ENCODE measurements around the gene MFGE8.

MFGE8 gene

DNA sequence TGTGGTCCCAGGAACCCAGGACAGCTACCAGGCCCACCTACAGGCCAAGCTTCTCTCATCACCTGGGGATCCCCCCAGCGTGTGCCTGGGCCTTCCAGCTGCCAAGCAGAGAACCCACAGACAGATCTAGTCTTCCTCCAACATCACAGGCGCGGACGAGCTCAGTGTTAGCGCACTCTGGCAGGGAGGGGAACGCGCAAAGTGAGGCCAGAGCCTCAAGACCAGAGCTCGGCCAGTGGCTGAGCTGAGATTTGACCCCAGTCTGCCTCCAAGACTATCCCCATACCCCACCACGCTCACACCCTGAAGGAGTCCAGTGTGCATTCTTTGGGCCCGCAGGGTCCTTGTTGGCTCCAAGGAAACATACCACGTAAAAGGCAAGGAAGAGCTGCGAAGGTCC is 5.1 kb downstream of the MFGE8 start:
- peaks cover 15% of the 10 kb centered on the region for H3K4me1 ChIP-seq (ENCODE audit: low read depth, poor library complexity, severe bottlenecking)
- no peaks in the 10 kb centered on the region for H3K79me2 ChIP-seq (ENCODE audit: insufficient read depth, low read depth)
- no peaks in the 10 kb centered on the region for H3K27me3 ChIP-seq (ENCODE audit: insufficient read depth, low read depth)
- no peak overlapping the region for H2AFZ ChIP-seq (ENCODE audit: low read depth)
- H3K36me3 ChIP-seq (ENCODE audit: insufficient read depth): no peaks in the 10 kb centered on the region
- no peak overlapping the region for H3K4me2 ChIP-seq
- TF ChIP-seq CTCF (conservative IDR thresholded peaks at IDR 0.05; ENCODE audit: low read depth, low read length): no peak
- no peak overlapping the region for H3K4me3 ChIP-seq (IDR thresholded peaks at IDR 0.05; ENCODE audit: insufficient read depth, low read depth, low read length)
- no peak overlapping the region for H3K9ac ChIP-seq
- H3K27ac ChIP-seq: no peak overlapping the region
- no peaks in the 10 kb centered on the region for H4K20me1 ChIP-seq (ENCODE audit: insufficient read depth)

- Histone ChIP-seq H3K27ac (no peak overlapping the region), H2AFZ (ENCODE audit: low read depth) (no peak overlapping the region), H3K79me2 (ENCODE audit: insufficient read depth, low read depth) (no peaks in the 10 kb centered on the region), H3K9ac (no peak overlapping the region), H3K36me3 (ENCODE audit: insufficient read depth) (no peaks in the 10 kb centered on the region), H3K4me2 (no peak overlapping the region), H3K4me3 (IDR thresholded peaks at IDR 0.05; ENCODE audit: insufficient read depth, low read depth, low read length) (no peak overlapping the region), H3K27me3 (ENCODE audit: insufficient read depth, low read depth) (no peaks in the 10 kb centered on the region), H4K20me1 (ENCODE audit: insufficient read depth) (no peaks in the 10 kb centered on the region), H3K4me1 (ENCODE audit: low read depth, poor library complexity, severe bottlenecking) (peaks cover 8% of the 10 kb centered on the region)
- TF ChIP-seq CTCF (conservative IDR thresholded peaks at IDR 0.05; ENCODE audit: low read depth, low read length): no peak
These were observed 6.1 kb downstream of the MFGE8 start for GRCh38 chr15:88907111-88907510.

DNA sequence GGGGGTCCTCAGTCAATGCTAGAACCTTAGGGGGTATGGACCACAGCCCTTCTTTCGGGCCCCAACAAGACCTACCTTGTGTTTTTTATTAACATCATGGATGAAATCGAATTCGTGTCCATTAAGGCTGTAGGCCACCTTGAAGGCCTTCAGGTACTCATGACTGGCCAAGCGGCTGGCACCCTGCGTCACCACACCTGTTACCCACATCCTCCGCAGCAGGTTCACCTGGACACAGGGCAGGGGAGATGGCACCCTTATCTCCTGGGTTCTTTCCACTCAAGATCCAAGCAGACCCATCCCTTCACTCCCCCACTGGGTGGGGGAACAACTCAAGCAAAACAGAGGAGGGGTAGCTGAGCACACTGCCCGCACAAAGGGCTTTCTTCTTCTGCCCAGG is 6.6 kb downstream of the MFGE8 start:
- H4K20me1 ChIP-seq (ENCODE audit: insufficient read depth): no peaks in the 10 kb centered on the region
- H3K27me3 ChIP-seq (ENCODE audit: insufficient read depth, low read depth): no peaks in the 10 kb centered on the region
- TF ChIP-seq CTCF (conservative IDR thresholded peaks at IDR 0.05; ENCODE audit: low read depth, low read length): no peak
- peaks cover 8% of the 10 kb centered on the region for H3K4me1 ChIP-seq (ENCODE audit: low read depth, poor library complexity, severe bottlenecking)
- no peaks in the 10 kb centered on the region for H3K79me2 ChIP-seq (ENCODE audit: insufficient read depth, low read depth)
- no peak overlapping the region for H3K27ac ChIP-seq
- H2AFZ ChIP-seq (ENCODE audit: low read depth): no peak overlapping the region
- H3K4me3 ChIP-seq (IDR thresholded peaks at IDR 0.05; ENCODE audit: insufficient read depth, low read depth, low read length): no peak overlapping the region
- H3K4me2 ChIP-seq: no peak overlapping the region
- H3K9ac ChIP-seq: no peak overlapping the region
- no peaks in the 10 kb centered on the region for H3K36me3 ChIP-seq (ENCODE audit: insufficient read depth)

- Histone ChIP-seq H3K4me1 (ENCODE audit: low read depth, poor library complexity, severe bottlenecking) (peaks cover 8% of the 10 kb centered on the region), H3K36me3 (ENCODE audit: insufficient read depth) (no peaks in the 10 kb centered on the region), H4K20me1 (ENCODE audit: insufficient read depth) (no peaks in the 10 kb centered on the region), H3K79me2 (ENCODE audit: insufficient read depth, low read depth) (no peaks in the 10 kb centered on the region), H3K4me2 (no peak overlapping the region), H3K9ac (no peak overlapping the region), H3K27me3 (ENCODE audit: insufficient read depth, low read depth) (no peaks in the 10 kb centered on the region), H3K27ac (no peak overlapping the region), H3K4me3 (IDR thresholded peaks at IDR 0.05; ENCODE audit: insufficient read depth, low read depth, low read length) (no peak overlapping the region), H2AFZ (ENCODE audit: low read depth) (no peak overlapping the region)
- TF ChIP-seq CTCF (conservative IDR thresholded peaks at IDR 0.05; ENCODE audit: low read depth, low read length): no peak
These were observed 7.0 kb downstream of the MFGE8 start for GRCh38 chr15:88906130-88906529.

GRCh38 chr15:88905576-88905975 is 7.6 kb downstream of the MFGE8 start:
- Histone ChIP-seq H3K4me1 (ENCODE audit: low read depth, poor library complexity, severe bottlenecking) (peaks cover 8% of the 10 kb centered on the region), H3K36me3 (ENCODE audit: insufficient read depth) (no peaks in the 10 kb centered on the region), H3K27ac (no peak overlapping the region), H4K20me1 (ENCODE audit: insufficient read depth) (no peaks in the 10 kb centered on the region), H3K27me3 (ENCODE audit: insufficient read depth, low read depth) (no peaks in the 10 kb centered on the region), H3K4me2 (no peak overlapping the region), H2AFZ (ENCODE audit: low read depth) (no peak overlapping the region), H3K4me3 (IDR thresholded peaks at IDR 0.05; ENCODE audit: insufficient read depth, low read depth, low read length) (no peak overlapping the region), H3K9ac (no peak overlapping the region), H3K79me2 (ENCODE audit: insufficient read depth, low read depth) (no peaks in the 10 kb centered on the region)
- TF ChIP-seq CTCF (conservative IDR thresholded peaks at IDR 0.05; ENCODE audit: low read depth, low read length): no peak
